Neural cell (in vitro differentiated cells): ENCODE measurements around the gene PAXIP1. TPM values are rescaled to one million over a fixed set of nuclear protein-coding genes. Genes with fewer than 3 reads are reported as not detected.

Experiments
- H2AFZ ChIP-seq: fragments of 200-600, 300-800 bp; sonication (generic), shearing (Covaris generic); 2 replicates; pipeline ENCODE4 v1.6.0; 2014; ENCODE audit warnings: low read depth, mild to moderate bottlenecking, antibody characterized with exemption, low read length, moderate library complexity
- H3F3A ChIP-seq: fragments of 200-600 bp; shearing (Covaris generic); 2 replicates; pipeline ENCODE4 v1.6.1; 2016; ENCODE audit warnings: mild to moderate bottlenecking, moderate library complexity, mixed read lengths, antibody characterized with exemption, low read length; ENCODE audit not compliant: insufficient read depth, poor library complexity, severe bottlenecking
- H3K27ac ChIP-seq: fragments of 200-600, 300-800 bp; sonication (generic), shearing (Covaris generic); 2 replicates; pipeline ENCODE4 v1.5.1; 2014; ENCODE audit warnings: mild to moderate bottlenecking, low read length, moderate library complexity
- H3K27me3 ChIP-seq: fragments of 300-800, 200-600 bp; sonication (generic), shearing (Covaris generic); 2 replicates; pipeline ENCODE4 v1.6.0; 2014; ENCODE audit warnings: mild to moderate bottlenecking, low read depth, low read length, moderate library complexity; ENCODE audit not compliant: insufficient read depth
- H3K36me3 ChIP-seq: fragments of 300-800, 200-600 bp; sonication (generic), shearing (Covaris generic); 2 replicates; pipeline ENCODE4 v1.5.1; 2014; ENCODE audit warnings: mild to moderate bottlenecking, antibody characterized with exemption, low read length, moderate library complexity; ENCODE audit not compliant: insufficient read depth
- H3K4me2 ChIP-seq: fragments of 300-800, 200-600 bp; sonication (generic), shearing (Covaris generic); 2 replicates; pipeline ENCODE4 v1.6.0; 2014; ENCODE audit warnings: mild to moderate bottlenecking, low read length
- H3K4me3 ChIP-seq: fragments of 300-800, 200-600 bp; sonication (generic), shearing (Covaris generic); 2 replicates; pipeline ENCODE4 v1.5.1; 2014; ENCODE audit warnings: mild to moderate bottlenecking, low read length, moderate library complexity
- H3K79me2 ChIP-seq: fragments of 200-600 bp; shearing (Covaris generic); replicated peaks from 2 replicates; pipeline ENCODE4 v1.6.0; 2014; ENCODE audit warnings: mild to moderate bottlenecking, low read length, moderate library complexity; ENCODE audit not compliant: insufficient read depth
- H3K9ac ChIP-seq: fragments of 300-800, 200-600 bp; sonication (generic), shearing (Covaris generic); 2 replicates; pipeline ENCODE4 v1.6.1; 2016; ENCODE audit warnings: mild to moderate bottlenecking, low read length, mixed read lengths
- H3K9me2 ChIP-seq: fragments of 200-600 bp; shearing (Covaris generic); 2 replicates; pipeline ENCODE4 v1.6.1; 2016; ENCODE audit warnings: mild to moderate bottlenecking, low read length, mixed read lengths; ENCODE audit not compliant: insufficient read depth
- H3K9me3 ChIP-seq: fragments of 200-600, 300-800 bp; sonication (generic), shearing (Covaris generic); 2 replicates; pipeline ENCODE4 v1.6.1; 2016; ENCODE audit warnings: mild to moderate bottlenecking, mixed run types, low read length, moderate library complexity, mixed read lengths
- H4K20me1 ChIP-seq: fragments of 200-600 bp; shearing (Covaris generic); 2 replicates; pipeline ENCODE4 v1.6.1; 2016; ENCODE audit warnings: mild to moderate bottlenecking, mixed run types; ENCODE audit not compliant: insufficient read depth
- CTCF ChIP-seq: fragments of 450-650 bp; IDR thresholded peaks from 2 replicates; pipeline ENCODE4 v1.5.1; 2014; ENCODE audit warnings: antibody characterized with exemption, mild to moderate bottlenecking, moderate library complexity; ENCODE audit not compliant: poor library complexity, severe bottlenecking
- EP300 ChIP-seq: fragments of 450-650 bp; conservative IDR thresholded peaks from 2 replicates; pipeline ENCODE4 v1.6.1; 2014; ENCODE audit warnings: antibody characterized with exemption, mild to moderate bottlenecking, moderate library complexity; ENCODE audit not compliant: poor library complexity, severe bottlenecking
- EZH2 ChIP-seq: fragments of 200-600, 300-800 bp; shearing (Covaris generic), sonication (generic); IDR thresholded peaks from 2 replicates; pipeline ENCODE4 v1.6.1; 2014; ENCODE audit warnings: antibody characterized with exemption, low read length, borderline replicate concordance, mild to moderate bottlenecking; ENCODE audit not compliant: insufficient read depth, poor library complexity, severe bottlenecking
- MXI1 ChIP-seq: fragments of 450-650 bp; conservative IDR thresholded peaks from 2 replicates; pipeline ENCODE4 v1.6.1; 2014; ENCODE audit warnings: antibody characterized with exemption, mild to moderate bottlenecking; ENCODE audit not compliant: poor library complexity, severe bottlenecking
- POLR2AphosphoS5 ChIP-seq: IDR thresholded peaks from 2 replicates; pipeline ENCODE4 v1.6.1; 2012
- RAD21 ChIP-seq: fragments of 450-650 bp; conservative IDR thresholded peaks from 2 replicates; pipeline ENCODE4 v1.6.1; 2014; ENCODE audit warnings: antibody characterized with exemption, mild to moderate bottlenecking, moderate library complexity
- REST ChIP-seq: IDR thresholded peaks from 2 replicates; pipeline ENCODE4 v1.6.1; 2012; ENCODE audit warnings: borderline replicate concordance
- SMC3 ChIP-seq: fragments of 450-650 bp; conservative IDR thresholded peaks from 2 replicates; pipeline ENCODE4 v1.6.1; 2014; ENCODE audit warnings: antibody characterized with exemption, mild to moderate bottlenecking, moderate library complexity; ENCODE audit not compliant: poor library complexity
- TAF1 ChIP-seq: IDR thresholded peaks from 2 replicates; pipeline ENCODE4 v1.6.1; 2012; ENCODE audit warnings: low read depth
- polyA plus RNA-seq: library from polyadenylated mRNA; depleted of rRNA; stranded (reverse); fragments of >200 nt; gene quantifications from 2 replicates; pipeline ENCODE4 v1.2.3, GENCODE V29; 2014

PAXIP1 gene
- polyA plus RNA-seq, 1 donor from 2014 or later: 14.4 TPM

GRCh38 chr7:155021699-155022145 lies 18.8 kb upstream of the PAXIP1 start:
- H3K27me3 ChIP-seq: no peaks in the 10 kb centered on the region
- TF ChIP-seq TAF1: no peak
- TF ChIP-seq CTCF: no peak
- TF ChIP-seq SMC3: no peak
- TF ChIP-seq POLR2AphosphoS5: no peak
- no peak for TF ChIP-seq REST
- TF ChIP-seq EP300: no peak
- no peak for TF ChIP-seq EZH2
- TF ChIP-seq MXI1: no peak
- TF ChIP-seq RAD21: no peak
- no peak overlapping the region for H3K4me3 ChIP-seq

GRCh38 chr7:155020996-155021395 lies 18.1 kb upstream of the PAXIP1 start:
- H3K9ac ChIP-seq: no peak overlapping the region
- H3K27me3 ChIP-seq: no peaks in the 10 kb centered on the region
- no peaks in the 10 kb centered on the region for H4K20me1 ChIP-seq
- no peak for TF ChIP-seq POLR2AphosphoS5
- TF ChIP-seq MXI1: no peak
- TF ChIP-seq TAF1: no peak
- no peak for TF ChIP-seq SMC3
- no peak for TF ChIP-seq RAD21
- TF ChIP-seq CTCF: no peak
- no peak for TF ChIP-seq EZH2
- no peak for TF ChIP-seq REST
- TF ChIP-seq EP300: no peak
- H3K9me2 ChIP-seq: no peaks in the 10 kb centered on the region
- H3K4me3 ChIP-seq: no peak overlapping the region
- H3K27ac ChIP-seq: no peak overlapping the region
- H3K9me3 ChIP-seq: no peaks in the 10 kb centered on the region
- no peaks in the 10 kb centered on the region for H3F3A ChIP-seq
- H3K4me2 ChIP-seq: no peak overlapping the region
- H2AFZ ChIP-seq: no peak overlapping the region
- H3K36me3 ChIP-seq: no peaks in the 10 kb centered on the region
- H3K79me2 ChIP-seq: no peaks in the 10 kb centered on the region

More at GRCh38 chr7:155021699-155022145, 18.8 kb upstream of the PAXIP1 start:
- Histone ChIP-seq H3F3A (no peaks in the 10 kb centered on the region), H3K36me3 (no peaks in the 10 kb centered on the region), H3K9me2 (no peaks in the 10 kb centered on the region), H4K20me1 (no peaks in the 10 kb centered on the region), H3K27ac (no peak overlapping the region), H2AFZ (no peak overlapping the region), H3K9ac (no peak overlapping the region), H3K9me3 (no peaks in the 10 kb centered on the region), H3K79me2 (no peaks in the 10 kb centered on the region), H3K4me2 (no peak overlapping the region)
